ENCODE data around the gene C12orf76.
"Not testable (repeated sequence)": the region's sequence is repeated elsewhere in the genome, so short reads cannot be mapped to it uniquely, and the experiment has no call there.

C12orf76 gene, protein sequence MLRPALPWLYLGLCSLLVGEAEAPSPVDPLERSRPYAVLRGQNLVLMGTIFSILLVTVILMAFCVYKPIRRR

GRCh38 chr12:110048242-110049027 is at the start of gene C12orf76:
Gene C12orf76, minus strand, starts transcription at chr12:110048522. Its CDS starts 27 bp downstream, at chr12:110048495.
- DNase-seq (ENCODE audit: low read depth in 2 of 2): peak; percentile 79 to 86

DNA sequence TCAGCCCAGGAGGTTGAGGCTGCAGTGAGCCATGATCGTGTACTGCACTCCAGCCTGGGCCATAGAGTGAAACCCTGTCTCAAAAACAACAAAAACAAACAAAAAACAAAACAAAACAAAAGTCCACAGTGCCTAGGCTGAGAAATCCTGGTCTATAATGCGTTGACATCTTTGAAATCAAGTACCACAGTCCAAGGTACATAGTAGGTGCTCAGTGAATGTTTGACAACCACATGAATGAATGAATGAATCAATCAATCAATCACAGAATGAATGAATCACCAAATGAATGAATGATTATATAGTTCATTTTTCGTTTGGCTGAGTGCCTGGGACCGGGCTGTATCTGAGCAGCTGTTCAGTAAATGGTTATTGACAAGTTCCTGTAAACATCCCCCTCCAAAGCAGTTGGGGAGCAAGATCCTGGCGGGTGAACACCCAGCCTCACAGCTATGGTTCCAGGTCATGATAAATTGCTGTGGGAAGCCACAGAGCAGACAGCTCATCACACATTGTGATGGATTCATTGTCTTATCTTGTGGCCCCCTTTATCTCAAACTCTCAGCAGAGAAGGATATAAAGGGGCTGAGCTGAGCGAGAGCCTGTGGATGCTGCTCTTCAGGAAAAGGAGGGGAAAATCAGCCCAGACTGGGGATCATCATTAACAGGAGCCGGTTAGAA is 45.4 kb upstream of the C12orf76 start:
- DNase-seq (ENCODE audit: low read depth in 2 of 2): no peak

DNA sequence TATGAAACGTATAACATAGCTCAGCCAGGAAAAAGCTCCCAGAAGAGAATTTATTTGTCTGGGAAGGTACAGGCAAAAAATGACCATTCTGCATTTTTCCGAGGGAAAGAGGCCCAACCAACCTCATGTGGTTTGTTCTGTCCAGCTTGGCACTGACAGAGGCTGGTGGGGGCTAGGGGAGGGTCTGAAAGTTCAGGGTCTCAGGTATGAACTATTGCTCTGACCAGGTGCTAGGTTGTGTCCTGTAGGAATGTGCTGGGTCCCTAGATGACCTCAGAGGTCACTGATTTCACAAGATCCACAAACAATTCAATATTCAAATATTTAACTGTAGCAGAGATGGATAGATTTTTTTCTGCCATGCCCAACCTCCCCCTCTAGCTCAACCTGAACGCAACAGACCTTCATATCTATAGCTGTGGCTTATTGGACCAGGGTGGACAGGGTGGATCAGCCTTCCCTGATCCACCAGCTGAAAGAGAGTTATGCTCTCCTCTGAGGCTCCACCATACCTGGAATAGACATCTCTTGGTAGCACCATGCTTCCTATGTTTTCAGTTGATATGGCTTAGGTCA is 42.9 kb upstream of the C12orf76 start:
- no peak for DNase-seq (ENCODE audit: low read depth in 2 of 2)

GRCh38 chr12:110090266-110091135 is 42.2 kb upstream of the C12orf76 start:
- no peak for DNase-seq (ENCODE audit: low read depth in 2 of 2)

GRCh38 chr12:110088936-110089335 is 40.6 kb upstream of the C12orf76 start:
- no peak for DNase-seq (ENCODE audit: low read depth in 2 of 2)

- DNase-seq (ENCODE audit: low read depth in 2 of 2): not testable (repeated sequence)
Measured at GRCh38 chr12:110088216-110088615, 39.9 kb upstream of the C12orf76 start.

DNA sequence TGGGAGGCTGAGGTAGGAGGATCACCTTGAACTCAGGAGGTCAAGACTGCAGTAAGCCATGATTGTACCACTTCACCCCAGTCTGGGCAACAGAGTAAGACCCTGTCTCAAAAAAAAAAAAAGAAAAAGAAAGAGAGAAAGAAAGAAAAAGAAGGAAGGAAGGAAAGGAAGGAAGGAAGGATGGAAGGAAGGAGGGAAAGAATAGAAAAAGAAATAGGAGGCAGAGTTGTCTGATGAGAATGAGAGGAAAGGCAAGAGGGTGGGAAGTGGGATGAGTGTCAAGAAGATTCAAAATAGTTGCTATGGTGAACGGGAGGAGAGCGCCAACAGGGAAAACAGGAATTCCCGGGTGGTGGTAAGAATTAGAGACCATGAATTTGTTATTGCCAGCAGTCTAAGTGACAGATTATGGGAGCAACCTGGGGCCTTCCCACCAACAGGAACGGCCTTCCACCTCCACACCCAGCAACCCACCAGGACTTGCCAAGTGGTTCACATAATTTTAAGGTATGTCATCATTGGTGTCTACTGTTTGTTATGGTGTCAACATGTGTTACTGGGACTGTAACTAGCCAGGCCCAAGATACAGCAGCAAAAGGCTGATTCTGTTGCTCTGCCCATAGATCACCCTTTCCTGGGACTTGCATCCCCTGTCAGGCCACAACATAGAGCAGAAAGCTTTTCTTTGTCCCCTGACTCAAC is 36.1 kb upstream of the C12orf76 start:
- DNase-seq (ENCODE audit: low read depth in 2 of 2): no peak

- no peak for DNase-seq (ENCODE audit: low read depth in 2 of 2)
Measured at GRCh38 chr12:110080410-110080809, 32.1 kb upstream of the C12orf76 start.

DNA sequence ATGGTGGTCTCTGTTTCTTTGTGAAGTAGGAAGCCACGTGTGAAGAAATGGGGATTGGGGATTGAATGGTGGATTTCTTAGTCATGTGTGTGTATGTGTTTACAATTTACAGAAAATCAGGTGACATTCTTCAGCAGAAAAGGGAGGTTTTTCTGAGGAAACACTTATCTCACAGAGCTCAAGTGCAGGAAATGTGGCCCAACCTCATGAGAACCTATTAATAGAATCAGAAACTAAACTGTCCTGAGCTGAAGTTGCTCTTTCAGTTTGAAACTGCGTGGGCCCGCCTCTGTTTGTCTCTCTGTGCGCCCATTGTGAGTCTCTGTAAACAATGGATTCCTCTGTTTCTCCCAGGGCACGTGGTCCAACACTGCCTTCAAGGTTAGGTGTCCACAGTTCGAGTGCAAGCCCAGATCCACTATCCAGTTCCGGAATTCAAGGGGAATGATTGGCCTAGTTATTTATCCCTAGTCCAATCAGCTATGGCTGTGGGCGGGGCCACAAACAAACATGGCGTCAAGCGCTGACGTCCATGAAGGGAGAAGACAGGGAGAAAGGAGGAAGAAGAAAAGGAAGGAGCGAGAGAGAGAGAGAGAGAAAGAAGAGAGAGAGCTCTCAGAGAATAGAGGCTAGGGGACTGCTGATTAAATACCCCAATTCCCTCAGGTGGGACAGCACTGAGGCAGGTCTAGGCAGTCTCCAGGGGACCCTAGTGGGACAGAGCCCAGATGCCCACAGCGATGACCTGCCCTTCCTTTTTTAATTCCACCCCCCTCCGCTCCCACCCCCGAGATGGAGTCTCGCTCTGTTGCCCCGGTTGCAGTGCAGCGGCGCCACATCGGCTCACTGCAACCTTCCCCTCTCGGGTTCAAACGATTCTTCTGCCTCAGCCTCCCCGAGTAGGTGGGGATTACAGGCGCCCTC is 31.4 kb upstream of the C12orf76 start:
- peak; percentile 59 to 63 for DNase-seq (ENCODE audit: low read depth in 2 of 2)

DNA sequence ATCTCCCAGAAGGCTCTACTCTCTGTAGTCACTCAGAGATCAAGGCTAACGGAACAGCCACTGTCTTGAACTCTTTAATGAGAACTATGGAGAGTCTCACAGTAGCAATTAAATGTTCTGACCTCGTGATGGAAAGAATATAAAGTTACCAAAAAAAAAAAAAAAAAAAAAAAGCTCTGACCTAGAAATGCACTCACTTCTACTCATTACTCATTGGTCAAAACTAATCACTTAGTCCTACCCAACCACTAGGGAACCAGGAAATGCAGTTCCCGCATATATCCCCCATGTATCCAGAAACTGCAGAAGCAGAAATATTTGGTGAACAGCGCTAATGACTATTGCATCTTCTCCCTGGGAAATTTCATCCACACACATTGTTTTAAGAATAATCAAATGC is 29.5 kb upstream of the C12orf76 start:
- no peak for DNase-seq (ENCODE audit: low read depth in 2 of 2)

- no peak for DNase-seq (ENCODE audit: low read depth in 2 of 2)
Measured at GRCh38 chr12:110075880-110076279, 27.6 kb upstream of the C12orf76 start.

- DNase-seq (ENCODE audit: low read depth in 2 of 2): no peak
Measured at GRCh38 chr12:110074089-110074488, 25.8 kb upstream of the C12orf76 start.

DNA sequence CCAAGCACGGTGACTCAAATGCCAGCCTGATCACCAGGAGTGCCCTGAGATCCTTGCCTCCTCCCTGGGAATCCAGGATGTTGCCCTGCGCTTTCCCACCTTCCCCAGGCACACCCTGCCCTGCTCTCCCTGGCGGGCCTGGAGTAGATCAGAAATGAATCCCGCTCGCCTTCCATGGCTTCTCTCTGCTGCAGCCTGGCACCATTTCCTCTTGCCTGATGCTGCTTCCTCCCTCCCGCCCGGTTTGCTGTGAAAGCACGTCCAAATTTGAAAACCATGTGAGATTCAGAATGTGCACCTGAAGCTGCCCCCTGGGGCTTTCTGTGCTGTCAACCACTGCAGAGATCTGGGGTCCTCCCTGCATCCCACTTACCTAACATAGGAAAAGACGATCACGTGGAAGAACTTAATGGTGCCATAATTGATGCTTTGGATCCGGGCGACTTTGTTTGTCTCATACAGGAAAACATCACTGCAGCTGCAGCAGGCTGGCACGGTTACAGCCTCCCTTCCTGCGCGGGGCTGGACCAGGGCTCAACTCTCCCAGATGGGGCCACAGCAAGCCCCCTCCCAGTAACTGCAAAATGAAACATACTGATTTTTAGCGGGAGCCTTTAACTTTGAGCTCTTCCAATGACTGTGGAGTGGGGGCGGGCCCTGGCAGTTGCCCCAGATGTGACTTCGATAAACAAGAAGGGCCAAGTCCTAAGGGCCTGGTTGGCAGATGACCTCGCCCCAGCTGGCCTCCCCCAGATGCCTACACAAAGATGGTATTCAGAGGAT is 24.9 kb upstream of the C12orf76 start:
- DNase-seq (ENCODE audit: low read depth in 2 of 2): no peak

DNA sequence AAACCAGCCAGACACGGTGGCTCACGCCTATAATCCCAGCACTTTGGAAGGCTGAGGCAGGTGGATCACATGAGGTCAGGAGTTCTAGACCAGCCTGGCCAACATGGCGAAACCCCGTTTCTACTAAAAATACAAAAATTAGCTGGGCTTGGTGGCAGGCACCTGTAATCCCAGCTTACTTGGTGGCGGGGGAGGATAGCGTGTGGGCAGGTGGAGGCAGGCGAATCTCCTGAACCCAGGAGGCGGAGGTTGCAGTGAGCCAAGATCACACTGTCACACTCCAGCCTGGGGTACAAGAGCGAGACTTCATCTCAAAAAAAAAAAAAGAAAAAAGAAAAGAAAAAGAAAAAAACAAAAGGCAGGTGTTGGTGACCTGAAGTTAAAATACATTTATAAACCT is 24.3 kb upstream of the C12orf76 start:
- not testable (repeated sequence) for DNase-seq (ENCODE audit: low read depth in 2 of 2)

DNA sequence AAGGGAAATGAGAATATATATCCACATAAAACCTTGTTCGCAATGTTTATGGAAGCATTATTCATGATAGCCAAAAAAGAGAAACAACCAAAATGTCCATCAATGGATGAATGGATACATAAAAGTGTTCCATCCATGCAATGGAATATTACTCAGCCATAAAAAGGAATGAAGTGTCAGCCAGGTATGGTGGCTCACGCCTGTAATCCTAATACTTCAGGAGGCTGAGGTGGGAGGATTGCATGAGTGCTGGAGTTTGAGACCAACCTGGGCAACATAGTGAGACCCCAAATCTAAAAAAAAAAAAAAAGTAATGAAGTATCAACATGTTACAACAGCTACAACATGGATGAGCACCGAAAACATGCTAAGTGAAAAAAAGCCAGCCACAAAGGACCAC is 23.6 kb upstream of the C12orf76 start:
- DNase-seq (ENCODE audit: low read depth in 2 of 2): no peak

GRCh38 chr12:110071504-110071903 is 23.2 kb upstream of the C12orf76 start:
- no peak for DNase-seq (ENCODE audit: low read depth in 2 of 2)

DNA sequence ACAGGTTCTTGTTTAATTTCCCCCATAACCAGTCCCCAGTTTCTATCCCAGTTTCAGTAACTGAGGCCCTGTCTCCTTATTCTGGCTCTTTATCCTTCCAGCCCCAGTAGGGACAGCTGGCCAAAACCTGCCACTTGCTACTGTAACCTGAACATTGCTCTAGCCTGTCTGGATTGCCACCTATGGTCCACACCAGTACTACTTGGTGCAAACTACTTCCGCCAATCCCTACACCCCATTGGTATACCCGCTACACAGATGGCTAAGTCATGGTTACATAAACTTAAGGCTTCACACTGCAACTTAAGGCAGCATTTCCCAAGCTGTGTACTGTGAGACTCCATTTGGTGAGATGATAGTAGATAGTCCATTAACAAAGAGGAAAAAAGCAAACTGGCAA is 20.3 kb upstream of the C12orf76 start:
- no peak for DNase-seq (ENCODE audit: low read depth in 2 of 2)

- not testable (repeated sequence) for DNase-seq (ENCODE audit: low read depth in 2 of 2)
Measured at GRCh38 chr12:110068115-110068514, 19.8 kb upstream of the C12orf76 start.

DNA sequence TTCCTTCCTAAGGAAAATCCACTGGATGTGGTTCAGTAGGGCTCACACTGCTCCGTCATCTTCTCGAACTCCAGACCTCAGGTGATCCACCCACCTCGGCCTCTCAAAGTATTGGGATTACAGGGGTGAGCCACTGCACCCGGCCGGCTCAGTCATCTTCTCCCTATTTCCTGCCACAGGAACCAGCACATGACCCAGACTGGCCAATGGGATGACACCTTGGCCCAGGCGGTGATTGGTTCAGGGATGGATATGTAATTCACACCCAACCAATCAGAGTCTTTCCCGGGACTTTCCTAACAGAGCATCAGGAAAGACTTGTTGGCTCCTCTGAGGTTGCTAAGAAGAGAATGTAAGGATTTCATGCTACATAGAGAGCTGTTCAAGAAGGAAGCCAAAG is 19.2 kb upstream of the C12orf76 start:
- no peak for DNase-seq (ENCODE audit: low read depth in 2 of 2)

All from stimulated activated CD4-positive, alpha-beta T cell treated with anti-CD3 and anti-CD28 coated beads, Interleukin-4, amount 100 ng/mL, for 48 hours (primary cell).